Measurements from ENCODE around the gene SBF2.

- TF ChIP-seq POLR2A (IDR thresholded peaks at IDR 0.05; ENCODE audit: low read depth, low read length) (no peak), POLR2AphosphoS5 (IDR thresholded peaks at IDR 0.05; ENCODE audit: low read depth, low read length) (no peak)
Observed at GRCh38 chr11:9884601-9885000, 409.4 kb downstream of the SBF2 start.

Data from GM12892 (cell line).